ENCODE data around the gene ZKSCAN2.

Gene ZKSCAN2

GRCh38 chr16:25257470-25257955 lies at the start of gene ZKSCAN2:
Gene ZKSCAN2, minus strand, starts transcription at chr16:25257845. Its CDS starts 718 bp downstream, at chr16:25257127.
- peak; percentile 98 for DNase-seq (ENCODE audit: low spot score)

DNA sequence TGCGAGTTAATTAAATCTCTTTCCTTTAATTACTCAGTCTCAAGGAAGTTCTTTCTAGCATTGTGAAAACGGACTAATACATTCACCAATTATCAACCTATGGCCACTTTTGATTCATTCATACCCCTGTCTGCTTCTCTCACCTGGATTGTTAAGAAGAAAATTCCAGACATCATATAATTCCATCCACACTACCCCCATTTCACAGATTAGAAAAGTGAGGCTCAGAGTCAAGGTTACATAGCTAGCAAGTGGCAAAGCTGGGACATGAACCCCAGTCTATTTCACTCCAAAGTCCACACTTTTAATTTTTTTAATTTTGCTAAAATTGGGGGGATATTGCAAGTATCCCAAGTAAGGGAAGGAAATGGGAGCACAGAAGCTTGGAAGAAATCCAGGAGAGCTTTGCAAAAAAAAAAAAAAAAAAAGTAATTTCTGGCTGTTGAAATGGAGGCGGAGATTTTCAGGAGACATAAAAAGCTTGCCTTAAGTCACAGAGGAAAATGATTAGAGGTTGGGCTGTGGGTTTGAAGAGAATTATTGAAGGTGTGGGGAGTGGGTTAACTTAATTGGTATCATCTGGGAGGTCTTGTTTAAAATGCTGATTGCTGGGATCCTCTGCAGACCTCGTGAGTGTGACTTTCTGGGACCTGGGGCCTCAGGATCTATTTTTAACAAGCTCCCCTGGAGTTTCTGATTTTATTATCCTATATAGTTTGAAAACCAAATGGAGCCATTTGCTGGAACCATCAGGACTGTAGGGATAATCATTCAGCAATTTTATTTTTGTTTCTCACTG lies 42.3 kb upstream of the ZKSCAN2 start:
- DNase-seq (ENCODE audit: low spot score) = no peak

GRCh38 chr16:25298165-25298872 lies 40.7 kb upstream of the ZKSCAN2 start:
- no peak for DNase-seq (ENCODE audit: low spot score)

GRCh38 chr16:25297151-25297787 lies 39.6 kb upstream of the ZKSCAN2 start:
- DNase-seq (ENCODE audit: low spot score) = no peak

GRCh38 chr16:25291580-25291979 lies 33.9 kb upstream of the ZKSCAN2 start:
- DNase-seq (ENCODE audit: low spot score) = no peak

- no peak for DNase-seq (ENCODE audit: low spot score)
These were observed 31.8 kb upstream of the ZKSCAN2 start for GRCh38 chr16:25289466-25289865.

GRCh38 chr16:25279491-25279890 lies 21.8 kb upstream of the ZKSCAN2 start:
- DNase-seq (ENCODE audit: low spot score) = no peak

DNA sequence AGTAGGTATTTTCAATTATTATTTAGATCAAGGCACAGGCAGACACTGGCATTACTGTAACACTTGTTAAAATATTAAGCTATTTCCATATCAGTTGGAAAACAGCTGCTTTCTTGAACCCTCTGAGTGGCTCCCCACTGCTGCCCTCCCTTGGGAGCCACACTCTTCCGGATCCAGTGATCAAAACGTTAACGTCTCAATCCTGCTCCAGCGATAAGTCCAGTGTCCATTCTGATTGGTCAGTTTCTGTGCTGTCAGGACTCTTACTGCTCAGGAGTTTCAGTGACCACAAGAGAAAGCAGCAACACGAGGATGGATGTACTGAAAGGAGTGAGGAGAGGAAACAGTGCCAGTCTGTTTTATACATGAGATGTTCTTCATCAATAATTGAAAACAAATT lies 13.8 kb upstream of the ZKSCAN2 start:
- DNase-seq (ENCODE audit: low spot score) = no peak

DNA sequence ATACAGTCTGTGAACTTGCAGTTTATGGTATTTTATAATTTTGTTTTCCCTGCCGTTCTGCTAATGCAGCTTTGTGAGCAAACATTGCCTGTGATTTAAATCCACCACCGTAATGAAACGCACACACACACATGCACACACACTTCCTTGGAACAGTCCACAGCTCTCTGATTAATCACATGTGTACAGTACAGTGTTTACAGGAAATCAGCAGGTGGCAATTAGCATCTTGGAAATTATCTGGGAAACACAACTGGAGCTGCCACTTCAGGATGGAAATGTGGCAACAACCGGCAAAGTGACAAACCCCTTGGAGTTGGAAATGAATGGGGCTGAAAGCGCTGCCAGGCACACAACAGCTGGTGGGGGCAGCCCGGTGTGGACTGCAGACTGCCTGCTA lies 12.9 kb upstream of the ZKSCAN2 start:
- DNase-seq (ENCODE audit: low spot score) = no peak

DNA sequence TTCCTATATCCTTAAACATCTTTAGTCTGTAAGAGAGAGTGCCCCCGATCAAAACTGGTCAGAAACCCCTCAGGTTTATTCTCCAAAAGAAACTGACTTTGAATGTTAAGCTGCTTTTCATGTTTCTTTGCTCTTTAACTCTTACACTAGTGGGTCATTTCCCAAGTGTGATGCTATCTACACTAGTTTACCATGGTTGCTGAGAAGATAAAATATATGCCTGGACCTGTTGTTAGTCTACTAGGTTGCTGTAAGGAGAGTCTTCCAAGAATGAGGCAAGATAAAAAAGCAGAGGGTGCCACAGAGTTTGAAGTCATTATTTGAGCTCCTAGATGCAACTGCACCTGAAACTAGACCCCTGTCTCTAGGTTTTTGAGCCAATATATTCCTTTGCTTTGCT lies 12.2 kb upstream of the ZKSCAN2 start:
- DNase-seq (ENCODE audit: low spot score) = no peak

- DNase-seq (ENCODE audit: low spot score) = no peak
These were observed 8.3 kb upstream of the ZKSCAN2 start for GRCh38 chr16:25265968-25266367.

DNA sequence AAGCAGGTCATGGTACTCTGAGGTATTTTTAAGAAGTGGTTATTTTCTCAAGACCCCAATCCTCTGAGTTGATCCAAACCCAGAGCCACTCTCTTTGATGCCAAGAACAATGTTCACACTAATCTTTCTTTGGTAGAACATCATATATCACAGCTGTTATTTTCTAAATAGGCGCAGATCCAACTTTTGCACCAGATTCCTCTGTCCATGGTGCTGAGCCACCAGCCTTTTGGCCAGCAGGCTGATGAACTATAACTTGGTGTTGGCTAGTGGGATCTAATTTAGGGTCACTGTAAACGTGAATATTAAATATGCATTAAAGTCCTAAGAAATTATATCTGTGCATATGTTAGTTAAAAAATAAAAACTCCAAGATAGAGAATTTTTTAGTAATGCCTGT lies 7.0 kb upstream of the ZKSCAN2 start:
- peak; percentile 17 for DNase-seq (ENCODE audit: low spot score)

DNA sequence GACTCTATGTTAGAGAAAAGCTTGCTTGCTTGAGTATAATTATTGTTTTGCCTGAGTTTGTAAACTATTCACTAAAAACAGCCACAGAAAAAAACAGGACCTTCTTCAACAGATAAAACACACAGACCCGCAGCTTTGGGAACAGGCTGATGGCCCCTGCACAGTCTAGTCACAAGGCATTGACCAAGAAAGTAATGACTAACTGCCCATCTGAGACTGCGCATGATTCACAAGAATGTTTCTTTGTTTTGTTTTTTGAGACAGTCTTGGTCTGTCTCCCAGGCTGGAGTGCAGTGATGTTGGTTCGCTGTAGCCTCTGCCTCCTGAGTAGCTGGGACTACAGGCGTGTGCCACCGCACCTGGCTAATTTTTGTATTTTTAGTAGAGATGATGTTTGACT lies 2.8 kb upstream of the ZKSCAN2 start:
- no peak for DNase-seq (ENCODE audit: low spot score)

GRCh38 chr16:25258861-25259179 lies 1.2 kb upstream of the ZKSCAN2 start:
- DNase-seq (ENCODE audit: low spot score) = no peak

GRCh38 chr16:25257956-25258860 lies 563 bp upstream of the ZKSCAN2 start:
- DNase-seq (ENCODE audit: low spot score) = peak; percentile 81

GRCh38 chr16:25256695-25257469 lies 763 bp downstream of the ZKSCAN2 start:
- DNase-seq (ENCODE audit: low spot score) = peak; percentile 19

- DNase-seq (ENCODE audit: low spot score) = no peak
These were observed 4.3 kb downstream of the ZKSCAN2 start for GRCh38 chr16:25253322-25253721.

GRCh38 chr16:25250467-25250866 lies 7.2 kb downstream of the ZKSCAN2 start:
- no peak for DNase-seq (ENCODE audit: low spot score)

DNA sequence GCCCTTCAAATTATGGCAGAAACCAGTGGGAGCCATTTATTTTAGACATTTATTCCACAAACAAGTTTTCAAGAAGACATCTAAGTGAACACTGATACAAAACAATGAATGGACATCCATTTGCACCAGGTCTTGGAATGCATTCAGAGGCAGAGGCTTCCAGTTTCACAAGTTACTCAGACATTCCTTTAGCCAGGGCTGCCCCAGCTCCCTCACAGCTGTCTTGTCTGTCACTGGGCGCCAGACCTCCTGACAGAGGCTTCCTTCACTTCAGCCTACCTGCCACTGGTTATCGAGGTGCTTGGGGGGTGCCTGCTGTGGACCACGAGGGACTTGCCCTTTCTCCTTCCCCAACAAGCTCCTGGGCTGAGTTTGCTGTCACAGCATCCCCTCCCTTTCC lies 21.7 kb downstream of the ZKSCAN2 start:
- no peak for DNase-seq (ENCODE audit: low spot score)

DNA sequence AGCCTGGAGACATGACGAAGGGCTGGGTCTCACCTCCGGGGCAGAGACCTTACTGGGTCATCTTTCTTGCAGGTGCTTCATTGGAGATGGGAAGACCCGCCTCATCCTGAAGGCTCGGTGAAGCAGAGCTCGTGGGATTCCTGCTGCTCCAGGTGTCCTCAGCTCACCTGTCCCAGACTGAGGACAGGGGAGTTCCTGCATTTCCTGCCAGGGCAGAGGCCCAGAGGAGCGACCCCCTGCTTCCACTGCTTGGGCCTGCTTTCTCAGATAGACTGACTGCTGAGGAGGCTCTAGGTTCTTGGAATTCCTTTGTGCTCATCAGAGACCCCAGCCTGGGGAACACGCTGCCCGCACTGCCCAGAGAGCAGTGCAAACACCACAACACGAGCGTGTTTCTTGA lies 29.3 kb downstream of the ZKSCAN2 start:
- DNase-seq (ENCODE audit: low spot score) = no peak

GRCh38 chr16:25224731-25225319 lies 32.8 kb downstream of the ZKSCAN2 start:
- no peak for DNase-seq (ENCODE audit: low spot score)

All from GM03348 (cell line).